Left renal cortex interstitium (tissue), 4 donors: ENCODE results near the gene EML5. TPM values are rescaled to one million over a fixed set of nuclear protein-coding genes. Genes with fewer than 3 reads are reported as not detected.

Experiments used
- DNase-seq, 4 donors: peaks; one replicate each; pipeline ENCODE4 v3.0.0-alpha.2; 2013; ENCODE audit warnings: low read depth in 4 of 4, low spot score in 2 of 4, missing footprints in 1 of 4
- polyA plus RNA-seq, 4 donors: library from polyadenylated mRNA; unstranded; fragments of 120-200 nt; gene quantifications; one replicate each; pipeline ENCODE4 v1.2.1, GENCODE V29; 2013; ENCODE audit not compliant: insufficient read length in 4 of 4

The EML5 gene
- polyA plus RNA-seq, 4 donors = 2.2 to 3.5 (median 2.8) TPM

- no peak for DNase-seq
Observed at GRCh38 chr14:88576222-88576621, 216.5 kb downstream of the EML5 start.

- DNase-seq = no peak
Observed at GRCh38 chr14:88572117-88572516, 220.6 kb downstream of the EML5 start.

GRCh38 chr14:88568196-88568595 lies 224.6 kb downstream of the EML5 start:
- DNase-seq = no peak

GRCh38 chr14:88565427-88565826 lies 227.3 kb downstream of the EML5 start:
- no peak for DNase-seq

- DNase-seq = no peak
Observed at GRCh38 chr14:88563845-88564244, 228.9 kb downstream of the EML5 start.

GRCh38 chr14:88562831-88563686 lies 229.7 kb downstream of the EML5 start, which contains the start of gene ZC3H14:
Gene ZC3H14, plus strand, starts transcription at chr14:88563037. Its CDS starts 97 bp downstream, at chr14:88563134.
- peak in 3 of 4 donors; percentile 75 to 85 (median 79) for DNase-seq

- no peak for DNase-seq
Observed at GRCh38 chr14:88562532-88562830, 230.3 kb downstream of the EML5 start.

Other genes with a start within 250 kb of the EML5 start
- gene PTPN21, start 237.9 kb downstream of the EML5 start, polyA plus RNA-seq = 10 to 100 TPM; 37.2 to 40.2 (median 38.8) TPM
- 100 to 1,000 TPM in 2 of 4 donors, 10 to 100 TPM in 2; 79.6 to 114 (median 101) TPM for gene ZC3H14, start 229.9 kb downstream of the EML5 start, polyA plus RNA-seq
- gene TTC8, start 31.7 kb upstream of the EML5 start, polyA plus RNA-seq = 10 to 100 TPM; 30.6 to 46.5 (median 37.0) TPM